NCI-H1105 treated with DMSO at 0.1 percent for 48 hours (cell line): Measurements from ENCODE around the gene E2F2.
"Not testable (repeated sequence)": the region's sequence is repeated elsewhere in the genome, so short reads cannot be mapped to it uniquely, and the experiment has no call there.

ENCODE experiments used
- DNase-seq: peaks from one replicate; lab custom pipeline; 2025; lab: John Stamatoyannopoulos, UW

Gene E2F2

DNA sequence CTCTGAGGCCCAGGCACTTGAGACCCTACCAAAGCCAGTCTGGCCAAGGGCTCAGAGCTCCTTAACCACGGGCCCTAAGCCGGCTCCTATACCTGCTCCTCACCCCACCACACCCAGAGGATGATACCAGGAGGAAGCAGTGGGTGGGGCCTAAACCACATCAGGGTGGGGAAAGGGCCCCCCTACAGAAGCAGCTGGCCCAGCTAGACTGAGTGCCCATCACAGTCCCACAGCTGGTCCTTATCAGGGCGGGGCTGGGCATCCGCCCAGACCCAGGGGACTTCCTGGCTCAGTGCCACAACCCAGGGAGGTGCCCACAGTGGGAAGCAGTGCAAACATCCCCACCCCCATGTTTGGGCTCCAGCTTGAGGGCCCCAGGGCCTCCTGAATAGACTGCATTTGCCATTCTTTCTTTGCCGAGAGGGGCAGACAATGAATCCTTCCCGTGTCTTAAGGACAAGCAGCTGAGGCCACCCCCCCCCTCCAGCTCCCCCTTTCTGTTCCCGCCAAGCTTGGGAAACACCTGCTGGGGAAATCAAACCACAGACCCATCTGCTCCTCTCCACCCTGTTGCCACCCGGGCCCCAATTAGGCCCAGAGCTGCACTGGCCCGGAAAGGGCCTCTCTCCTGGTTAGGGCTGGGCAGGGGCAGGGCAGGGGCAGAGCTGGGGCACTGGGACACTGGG is 6.2 kb downstream of the E2F2 start:
- DNase-seq, result peak; percentile 96

- DNase-seq, result no peak
These were observed 6.9 kb downstream of the E2F2 start for GRCh38 chr1:23524163-23524562.

DNA sequence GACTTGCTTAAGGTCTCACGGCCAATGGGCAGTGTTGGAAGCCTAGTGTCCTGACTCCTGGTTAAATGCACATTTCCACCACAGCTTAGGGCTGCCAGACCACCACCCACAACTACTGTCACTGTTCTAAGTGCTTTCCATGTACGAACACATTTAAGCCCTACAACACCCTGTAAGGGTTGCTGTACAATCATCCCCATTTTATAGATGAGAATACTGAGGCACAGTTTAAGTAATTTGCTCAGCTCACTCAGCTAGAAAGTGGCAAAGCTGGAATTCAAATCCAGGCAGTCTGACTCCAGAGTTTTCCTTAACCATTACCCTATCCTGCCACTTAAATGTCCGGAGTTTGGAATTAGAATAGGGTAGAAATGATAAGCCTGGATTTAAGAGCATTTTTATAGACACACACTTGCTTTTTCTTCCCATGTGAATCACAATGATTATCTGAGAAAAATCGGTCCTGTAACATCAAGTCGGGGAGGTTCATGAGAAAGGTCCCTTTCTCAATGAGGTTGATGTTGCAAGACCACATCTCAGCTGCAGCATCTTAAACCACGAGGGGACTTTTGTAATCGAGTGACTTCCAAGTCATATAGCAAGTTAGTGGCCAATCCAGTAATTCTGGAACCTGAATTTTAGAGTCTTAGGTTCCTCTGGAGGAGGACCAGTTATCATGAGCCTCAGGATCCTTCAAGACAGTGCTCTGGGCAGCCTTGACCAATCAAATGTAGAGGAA is 8.6 kb downstream of the E2F2 start:
- DNase-seq, result no peak

- DNase-seq, result no peak
These were observed 9.4 kb downstream of the E2F2 start for GRCh38 chr1:23521588-23521987.

GRCh38 chr1:23517581-23517980 is 13.5 kb downstream of the E2F2 start:
- DNase-seq, result no peak

DNA sequence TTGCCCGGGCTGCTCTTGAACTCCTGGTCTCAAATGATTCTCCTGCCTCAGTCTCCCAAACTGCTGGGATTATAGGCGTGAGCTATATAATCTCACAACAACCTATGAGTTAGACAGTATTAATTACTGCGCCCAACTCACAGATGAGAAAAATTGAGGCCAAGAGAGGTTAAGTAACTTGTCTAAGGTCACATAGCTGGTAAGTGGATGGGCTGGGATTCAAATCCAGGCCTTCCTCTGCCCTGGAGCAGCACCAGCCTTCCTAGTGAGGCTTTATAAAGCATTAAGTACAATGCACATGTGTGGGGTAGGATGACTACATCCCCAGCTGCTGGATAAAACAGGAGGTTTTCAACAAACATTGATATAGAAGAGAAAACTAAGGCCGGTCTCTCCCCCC is 15.1 kb downstream of the E2F2 start:
- no peak for DNase-seq

DNA sequence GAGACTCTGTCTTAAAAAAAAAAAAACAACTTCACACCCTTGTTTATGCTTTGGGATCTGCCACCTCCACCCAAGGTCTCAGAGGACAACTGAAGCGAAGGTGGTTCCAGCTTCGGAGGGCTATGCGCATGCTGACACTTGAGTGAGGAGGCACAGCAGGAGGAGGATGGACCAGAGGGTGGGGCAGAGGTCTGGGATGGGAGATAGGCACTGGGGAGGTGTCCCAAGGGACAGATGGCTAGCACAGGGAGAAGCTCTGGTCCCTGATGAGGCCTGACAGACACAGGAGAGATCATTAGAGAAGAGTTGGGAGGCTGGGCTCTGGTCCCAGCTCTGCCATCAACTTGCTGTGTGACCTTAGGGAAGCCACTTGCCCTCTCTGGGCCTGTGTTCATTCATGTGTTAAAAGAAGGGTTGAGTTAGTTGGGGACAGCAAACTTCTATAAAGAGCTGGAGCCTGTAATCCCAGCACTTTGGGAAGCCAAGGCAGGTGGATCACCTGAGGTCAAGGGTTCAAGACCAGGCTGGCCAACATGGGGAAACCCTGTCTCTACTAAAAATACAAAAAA is 16.8 kb downstream of the E2F2 start:
- DNase-seq, result no peak

- DNase-seq, result no peak
These were observed 21.1 kb downstream of the E2F2 start for GRCh38 chr1:23509896-23510295.

GRCh38 chr1:23506376-23507107 is 24.5 kb downstream of the E2F2 start:
- DNase-seq, result no peak

DNA sequence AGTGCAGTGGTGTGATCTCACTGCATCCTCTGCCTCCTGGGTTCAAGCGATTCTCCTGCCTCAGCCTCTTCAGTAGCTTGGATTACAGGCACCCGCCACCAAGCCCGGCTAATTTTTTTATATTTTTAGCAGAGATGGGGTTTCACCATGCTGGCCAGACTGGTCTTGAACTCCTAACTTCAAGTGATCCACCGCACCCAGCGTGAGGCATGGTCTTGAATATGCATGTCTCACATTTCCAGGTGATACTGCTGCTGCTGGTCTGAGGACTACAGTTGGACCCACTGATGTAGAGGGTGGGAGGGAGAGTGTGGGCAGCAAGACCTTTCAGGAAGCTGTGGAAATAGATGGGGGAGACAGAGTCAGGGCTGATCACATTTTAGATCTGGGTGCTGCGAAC is 25.2 kb downstream of the E2F2 start:
- DNase-seq, result no peak

GRCh38 chr1:23504156-23504555 is 26.9 kb downstream of the E2F2 start:
- not testable (repeated sequence) for DNase-seq

DNA sequence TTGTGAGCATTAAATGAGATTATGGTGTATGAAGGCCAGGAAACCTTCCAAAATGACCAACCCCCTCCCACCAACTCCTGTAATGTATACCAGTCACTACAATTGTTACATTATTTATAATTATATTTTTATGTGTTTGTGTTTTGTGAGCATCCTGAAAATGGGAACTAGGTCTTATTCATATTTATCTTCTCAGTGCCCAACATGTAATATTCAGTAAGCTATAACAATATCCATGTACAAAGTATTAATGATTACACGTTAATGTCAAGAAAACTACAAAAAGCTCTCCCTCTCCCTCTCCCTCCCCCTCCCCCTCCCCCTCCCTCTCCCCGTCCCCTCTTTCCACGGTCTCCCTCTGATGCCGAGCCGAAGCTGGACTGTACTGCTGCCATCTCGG is 28.1 kb downstream of the E2F2 start:
- no peak for DNase-seq

DNA sequence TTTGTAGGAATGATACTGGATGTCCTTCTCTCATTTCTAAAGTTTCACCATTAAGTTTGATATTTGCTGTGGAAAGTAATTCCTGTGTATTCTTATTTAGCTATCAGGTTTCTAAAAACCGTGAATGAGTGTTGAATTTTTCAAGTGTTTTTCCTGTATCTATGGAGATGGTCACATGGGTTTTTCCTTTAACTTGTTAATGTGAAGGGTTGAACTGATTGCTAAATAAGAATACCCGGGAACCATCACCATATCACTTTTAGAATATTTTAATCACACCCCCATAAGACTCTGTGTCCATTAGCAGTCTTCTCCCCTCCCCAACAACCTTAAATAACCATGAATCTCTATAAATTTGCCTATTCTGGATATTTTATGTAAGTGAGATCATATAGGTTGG is 30.6 kb downstream of the E2F2 start:
- DNase-seq, result no peak

- no peak for DNase-seq
These were observed 33.1 kb downstream of the E2F2 start for GRCh38 chr1:23497777-23498439.

DNA sequence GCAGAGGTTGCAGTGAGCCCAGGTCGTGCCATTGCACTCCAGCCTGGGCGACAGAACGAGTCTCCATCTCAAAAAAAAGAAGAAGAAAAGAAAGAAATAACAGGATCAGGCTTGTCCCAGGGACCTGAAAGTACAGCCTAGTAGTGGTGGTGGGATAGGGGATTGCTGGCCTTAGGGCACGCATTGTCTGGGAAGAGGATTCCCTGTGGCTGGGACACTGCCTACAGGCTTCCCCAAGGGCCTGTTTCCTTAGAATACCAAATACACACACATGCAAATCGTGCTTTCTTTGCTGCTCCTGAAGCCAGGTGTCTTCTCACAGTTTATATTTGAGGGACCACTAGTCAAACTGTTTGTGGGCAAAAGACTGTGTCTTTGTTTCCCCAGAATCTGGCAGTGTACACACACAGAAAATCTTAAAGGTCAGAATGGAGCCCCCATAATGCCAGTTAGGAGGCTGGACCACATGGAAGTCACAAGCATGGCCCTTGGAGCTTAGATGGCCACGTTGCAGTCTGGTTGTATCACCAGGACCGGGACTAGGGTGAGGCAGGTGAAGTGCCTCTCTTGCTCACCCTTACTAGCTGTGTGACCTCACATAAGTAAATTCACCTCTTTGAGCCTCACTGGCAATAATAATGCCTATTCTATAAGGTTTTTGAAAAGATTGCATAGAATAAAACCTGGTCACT is 34.4 kb downstream of the E2F2 start:
- DNase-seq, result no peak

- DNase-seq, result not testable (repeated sequence)
These were observed 36.2 kb downstream of the E2F2 start for GRCh38 chr1:23494836-23495235.

GRCh38 chr1:23492776-23493175 is 38.3 kb downstream of the E2F2 start:
- not testable (repeated sequence) for DNase-seq

GRCh38 chr1:23492132-23492720 is 38.8 kb downstream of the E2F2 start:
- DNase-seq, result no peak

GRCh38 chr1:23489842-23490241 is 41.2 kb downstream of the E2F2 start:
- DNase-seq, result no peak

DNA sequence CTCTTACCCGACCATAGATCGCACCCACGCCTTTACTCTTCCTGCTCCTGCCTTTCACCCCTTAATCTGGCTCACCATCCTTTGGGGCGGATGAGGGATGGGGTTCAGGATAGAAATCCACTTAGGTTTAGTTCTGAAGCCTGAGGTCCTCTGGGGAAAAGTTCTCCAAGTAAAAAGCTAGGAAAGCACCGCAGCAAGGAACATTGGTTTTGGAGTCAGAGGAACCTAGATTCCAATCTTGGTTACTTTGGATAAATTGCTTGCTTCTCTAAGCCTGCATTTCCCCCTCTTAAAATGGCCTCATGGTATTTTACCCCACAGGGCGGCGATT is 46.1 kb downstream of the E2F2 start:
- no peak for DNase-seq

DNA sequence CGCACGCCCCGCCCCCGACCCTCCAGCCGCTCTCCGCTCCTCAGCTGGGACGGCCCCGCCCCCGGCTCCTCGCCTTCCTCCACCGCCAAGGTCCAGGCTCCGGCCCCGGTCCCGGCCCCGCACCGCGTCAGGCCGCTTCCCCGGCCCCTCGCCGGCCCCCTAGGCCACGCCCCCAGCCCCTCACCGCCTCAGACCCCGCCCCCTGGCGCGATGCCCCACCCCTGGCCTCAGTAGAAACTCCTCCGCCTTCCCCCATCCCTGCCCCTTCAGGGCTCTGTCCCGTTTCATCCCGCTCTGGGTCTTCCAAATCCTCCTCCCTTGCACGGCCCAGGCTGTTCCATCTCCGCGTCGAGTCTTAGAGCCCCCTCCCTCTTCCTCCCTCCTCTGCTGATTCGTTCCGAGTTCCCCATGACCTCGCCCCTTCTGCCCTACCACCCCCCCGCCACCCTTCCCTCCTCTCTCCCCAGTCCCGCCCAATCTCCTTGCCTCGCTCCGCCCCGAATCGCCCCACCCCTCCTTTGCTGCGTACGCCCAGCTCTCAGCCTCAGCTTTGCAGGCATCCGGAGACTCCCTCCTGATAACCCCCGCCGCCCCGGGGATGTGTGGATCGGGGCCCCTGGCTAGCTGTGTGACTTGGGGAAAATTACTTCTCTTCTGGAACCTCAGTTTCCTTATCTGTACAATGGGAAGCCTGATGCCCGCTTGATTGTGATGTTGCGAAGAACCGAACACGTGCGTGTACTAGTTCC is 46.6 kb downstream of the E2F2 start:
- DNase-seq, result peak; percentile 80
